Head of caudate nucleus (tissue), 42 donors: ENCODE measurements around the gene BANF2.
"Not testable (repeated sequence)": the region's sequence is repeated elsewhere in the genome, so short reads cannot be mapped to it uniquely, and the experiment has no call there.

Experiments used
- DNase-seq, 42 donors: peaks; one replicate each; pipeline versions ENCODE4 v3.0.0 to v3.0.0-alpha.2; 2020 to 2021; ENCODE audit warnings: mixed read lengths in 7 of 42
- intact Hi-C: fragments of 100-400 bp; cut with DNase I; formaldehyde crosslinking; loops from one replicate; pipeline ENCODE4 v1.15.0; 2022

Gene BANF2

DNA sequence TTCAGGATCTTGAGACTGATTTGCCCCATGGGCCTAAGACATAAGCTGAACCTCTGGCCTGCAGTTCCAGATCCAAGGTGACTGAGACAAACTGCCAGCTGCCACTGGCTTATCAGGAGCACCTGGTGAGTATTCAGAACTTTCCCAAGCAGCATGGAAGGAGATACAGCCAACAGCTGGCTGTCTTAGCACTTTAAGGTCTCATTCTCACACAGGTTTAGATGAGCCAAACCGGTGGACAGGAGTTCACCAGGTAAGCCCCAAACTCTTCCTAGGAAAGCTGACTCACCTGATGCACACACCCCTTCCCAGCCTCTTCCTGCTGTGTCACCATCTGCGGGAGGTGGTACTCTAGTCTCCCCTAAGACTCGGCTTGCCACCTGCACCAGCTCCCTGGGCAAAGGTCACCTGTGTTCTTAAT is at the start of gene BANF2:
Gene BANF2 (plus strand): TSS at position 36 of the 421 bp plus-strand sequence. CDS start 25,060 bp downstream, outside the sequence.
- no peak for DNase-seq
- intact Hi-C loops: no loop called here

DNA sequence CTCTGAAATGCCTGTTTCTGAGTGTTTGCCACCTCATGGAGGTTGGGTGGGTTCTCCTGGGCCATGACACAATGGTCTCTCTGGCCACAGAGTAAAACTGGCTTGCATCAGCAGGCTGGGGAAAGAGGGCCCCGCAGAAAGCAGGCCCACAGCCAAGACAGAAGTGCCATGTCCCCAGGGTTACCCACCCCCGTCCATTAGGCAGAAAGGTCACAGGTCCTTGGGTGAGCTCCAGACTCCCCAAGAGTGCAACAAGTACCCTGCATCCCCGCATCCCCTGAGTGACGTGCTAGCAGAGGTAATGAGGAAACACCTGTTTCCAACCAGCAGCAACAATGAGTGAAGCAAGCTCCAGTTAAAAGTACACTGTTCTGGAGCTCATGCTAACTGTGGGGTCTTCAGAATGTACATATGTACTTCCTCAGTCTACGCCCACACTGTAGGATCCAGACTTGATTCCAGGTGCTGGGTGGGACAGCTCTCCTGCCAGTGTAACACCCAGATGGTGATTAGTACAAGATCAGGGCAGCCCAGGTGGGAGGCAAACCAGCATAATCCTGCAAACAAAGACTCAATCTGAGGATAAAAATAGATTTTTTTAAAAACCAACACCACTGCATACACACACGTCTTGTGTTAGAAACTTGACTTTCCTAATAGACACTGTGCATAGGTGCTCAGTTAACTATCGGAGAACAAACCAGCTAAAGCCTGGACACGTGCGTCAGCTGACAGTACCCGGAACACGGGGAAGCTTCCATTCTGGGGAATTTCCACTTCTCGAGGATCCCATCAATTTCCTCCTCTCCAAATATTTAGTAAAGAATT is 49.3 kb upstream of the BANF2 start:
- peak in 4 of 42 donors; percentile 12 to 33 (median 26) for DNase-seq
- intact Hi-C loops: no loop called here

DNA sequence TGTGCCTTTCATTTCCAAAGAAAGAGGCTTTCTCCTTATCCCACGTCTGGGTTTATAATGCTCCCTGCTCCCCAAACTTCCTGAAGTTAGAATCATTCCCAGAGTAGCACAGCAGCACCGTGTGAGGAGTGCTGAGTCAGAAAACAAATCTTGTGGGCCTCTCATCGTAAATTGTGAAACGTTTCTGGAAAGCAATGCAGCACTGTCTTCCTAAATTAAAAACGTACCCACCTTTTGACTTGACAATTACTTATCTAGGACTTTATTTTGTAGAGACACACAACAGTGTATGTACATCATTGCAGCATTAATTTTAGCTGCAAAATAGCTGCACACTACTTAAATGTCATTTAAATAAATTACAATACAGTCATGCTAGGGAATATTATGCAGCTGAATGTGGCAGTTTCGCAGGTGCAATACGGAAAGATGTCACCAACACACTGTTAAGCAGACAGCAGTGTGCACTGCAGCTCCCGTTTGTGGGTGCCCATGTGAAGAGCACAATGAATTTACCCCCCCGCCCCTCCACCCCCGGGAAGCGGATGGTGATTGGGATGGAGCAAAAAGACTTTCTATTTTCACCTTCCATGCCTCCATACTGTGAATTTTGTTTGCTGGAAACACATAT is 48.5 kb upstream of the BANF2 start:
- peak in 4 of 42 donors; percentile 8 to 28 (median 9) for DNase-seq
- intact Hi-C loops: no loop called here

DNA sequence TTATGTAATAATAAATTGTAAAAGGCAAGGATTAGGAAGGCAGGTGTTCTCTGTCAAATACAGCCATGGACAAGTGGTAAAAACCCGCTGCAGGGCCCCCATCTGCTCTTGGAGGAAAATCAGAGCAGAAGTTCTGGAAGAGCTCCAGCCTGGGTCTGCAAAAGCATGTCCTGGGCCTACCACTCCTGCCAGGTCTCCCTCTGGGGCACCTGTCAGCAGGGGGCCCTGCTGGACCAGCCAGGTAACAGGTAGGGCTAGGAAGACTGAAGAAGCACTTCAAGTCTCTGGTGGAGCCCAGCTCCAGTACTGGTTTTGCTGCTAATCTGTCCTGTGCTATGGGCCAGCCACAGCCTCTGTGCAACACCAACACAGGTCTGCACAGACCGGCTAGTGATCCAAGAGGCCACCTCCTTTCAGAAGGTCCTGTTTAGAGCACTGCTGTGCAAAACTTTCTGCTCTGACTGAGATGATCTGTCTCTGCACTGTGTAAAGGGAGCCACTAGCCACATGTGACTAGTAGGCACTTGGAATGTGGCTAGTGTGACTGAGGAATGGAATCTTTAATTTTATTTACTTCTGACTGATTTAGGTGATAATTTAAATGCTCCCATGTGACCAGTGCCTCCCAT is 47.9 kb upstream of the BANF2 start:
- intact Hi-C loops: no loop called here
- peak in 4 of 42 donors; percentile 8 to 21 (median 13) for DNase-seq

DNA sequence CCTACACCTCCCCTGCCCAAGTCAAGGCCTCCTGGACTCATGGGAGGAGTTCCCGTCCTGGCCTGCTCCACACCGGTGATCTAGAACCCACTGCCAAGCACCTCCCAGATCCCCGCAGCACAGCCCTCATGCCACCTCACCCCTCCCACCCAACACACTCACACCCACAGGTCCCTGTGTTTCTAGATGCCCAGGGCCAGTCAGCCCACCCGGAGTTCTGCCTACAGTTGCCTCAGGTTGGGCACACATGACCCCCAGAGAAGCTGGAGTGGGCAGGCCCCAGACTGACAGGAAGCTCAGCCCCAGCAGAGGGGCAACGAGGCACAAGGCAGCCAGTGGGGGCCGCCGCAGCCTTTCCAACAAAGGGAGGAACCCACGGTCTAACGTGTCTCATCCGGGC is 47.4 kb upstream of the BANF2 start:
- DNase-seq: peak in 4 of 42 donors; percentile 6 to 25 (median 14)
- intact Hi-C loops: no loop called here

DNA sequence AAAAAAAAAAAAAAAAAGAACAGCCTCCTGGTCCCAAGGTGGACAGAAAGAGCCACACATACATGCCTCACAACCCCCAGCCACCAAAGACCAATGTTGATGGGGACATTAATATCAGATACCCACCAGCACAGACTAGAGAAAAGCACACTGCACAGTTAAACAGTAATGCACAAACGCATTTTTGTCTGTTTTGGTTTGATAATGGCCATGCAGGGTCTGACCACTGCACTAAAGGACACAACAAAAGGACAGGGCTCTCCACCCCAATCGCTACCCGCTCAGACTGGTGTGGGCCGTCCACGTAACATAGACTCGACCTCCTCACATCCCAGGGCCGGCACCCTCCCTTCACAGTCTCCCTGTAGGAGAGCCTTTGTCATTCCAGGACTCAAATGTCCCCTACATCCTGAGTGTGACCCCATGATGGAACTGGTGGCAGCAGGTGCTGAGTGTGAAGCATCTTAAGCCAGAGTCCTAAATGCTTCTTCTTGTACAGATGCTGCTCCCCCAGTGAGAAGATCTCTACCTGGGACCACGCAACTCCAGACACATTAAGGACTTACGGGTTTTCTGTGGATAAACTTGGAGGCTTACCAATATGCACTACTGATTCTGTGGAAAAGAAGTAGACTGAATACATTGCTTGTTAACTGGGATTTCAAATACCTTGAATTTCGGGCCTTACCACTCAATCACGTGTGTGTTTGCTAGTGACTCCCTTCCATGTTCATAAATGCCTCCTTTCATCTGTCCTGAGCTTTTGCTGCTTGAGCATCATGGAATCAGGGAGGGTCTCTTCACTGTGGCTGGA is 45.7 kb upstream of the BANF2 start:
- peak in 5 of 42 donors; percentile 6 to 31 (median 16) for DNase-seq
- intact Hi-C loops: no loop called here

DNA sequence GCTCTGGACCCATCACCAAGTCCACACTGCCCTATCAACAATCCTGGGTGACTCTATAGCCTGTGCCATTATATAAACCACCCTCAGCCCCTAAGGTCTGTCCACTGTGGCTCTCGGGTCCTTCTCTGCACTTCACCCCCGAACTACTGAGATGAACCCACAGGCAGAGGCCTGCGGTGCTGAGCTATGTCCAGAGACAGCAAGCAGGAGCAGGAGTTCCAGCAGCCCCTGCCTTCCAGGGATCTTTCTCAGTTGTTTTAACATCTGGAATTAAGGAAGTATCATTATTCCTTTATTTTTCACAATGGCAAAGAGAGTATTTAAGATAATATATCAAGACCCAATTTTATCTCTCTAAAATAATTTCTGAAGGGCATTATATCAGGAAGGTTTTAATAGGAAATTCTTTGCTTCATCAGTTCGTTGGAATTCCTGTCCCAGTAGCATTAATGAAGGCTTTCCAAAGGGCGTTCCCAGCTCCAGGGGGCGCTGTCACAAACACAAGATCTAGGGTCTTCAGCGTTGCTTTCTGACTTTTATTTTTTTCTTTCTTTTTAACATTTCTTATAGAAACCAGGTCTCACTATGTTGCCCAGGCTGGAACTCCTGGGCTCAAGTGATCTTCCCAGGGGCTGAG is 45.0 kb upstream of the BANF2 start:
- peak in 24 of 42 donors; percentile 27 to 80 (median 58) for DNase-seq
- intact Hi-C loops: no loop called here

DNA sequence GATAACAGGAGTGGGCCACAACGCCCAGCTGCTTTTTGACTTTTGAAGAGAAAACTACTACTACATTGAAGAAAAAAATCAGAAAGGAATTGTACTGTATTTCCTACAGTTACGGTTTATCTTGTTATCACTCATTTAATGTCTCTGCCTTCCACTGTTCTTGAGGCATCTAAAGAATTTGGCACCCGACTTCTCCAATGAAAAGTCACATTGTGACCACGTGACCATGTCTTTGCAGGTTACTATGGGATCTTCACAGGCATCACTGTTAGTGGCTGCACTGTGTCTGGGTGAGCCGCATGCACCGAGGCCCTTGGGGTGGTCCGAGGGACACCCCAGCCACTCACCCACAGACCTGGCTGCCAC is 44.5 kb upstream of the BANF2 start:
- intact Hi-C loops: no loop called here
- DNase-seq: peak in 3 of 42 donors; percentile 10 to 18 (median 11)

DNA sequence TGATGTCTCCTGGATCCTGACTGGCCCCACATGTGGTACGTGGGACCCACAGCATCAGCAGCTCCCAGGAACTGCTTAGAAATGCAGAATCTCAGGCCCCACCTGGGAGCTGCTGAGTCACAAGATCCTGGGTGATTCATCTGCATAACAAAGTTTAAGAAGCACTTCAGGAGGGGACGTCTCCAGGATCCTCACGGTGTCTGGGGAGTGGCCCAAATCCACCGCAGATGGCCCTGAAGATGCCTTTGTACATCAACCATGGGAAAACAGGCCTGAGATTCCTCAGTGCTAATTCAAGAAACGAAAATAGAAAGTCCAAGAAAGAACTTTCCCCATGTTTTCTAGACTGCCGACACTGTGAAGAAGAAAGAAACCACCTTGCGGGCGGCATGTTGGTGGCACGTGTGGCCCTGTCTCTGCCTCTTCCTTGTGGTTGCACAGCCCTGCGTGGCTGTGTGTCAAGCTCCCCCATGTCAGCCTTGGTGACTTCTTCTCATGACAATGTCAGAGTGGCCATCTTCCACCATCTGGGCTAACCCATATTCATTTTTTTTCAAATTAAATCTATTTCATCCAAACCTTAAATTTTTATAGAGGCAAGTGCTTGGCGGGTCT is 43.8 kb upstream of the BANF2 start:
- DNase-seq: peak in 4 of 42 donors; percentile 4 to 17 (median 11)
- intact Hi-C loops: no loop called here

DNA sequence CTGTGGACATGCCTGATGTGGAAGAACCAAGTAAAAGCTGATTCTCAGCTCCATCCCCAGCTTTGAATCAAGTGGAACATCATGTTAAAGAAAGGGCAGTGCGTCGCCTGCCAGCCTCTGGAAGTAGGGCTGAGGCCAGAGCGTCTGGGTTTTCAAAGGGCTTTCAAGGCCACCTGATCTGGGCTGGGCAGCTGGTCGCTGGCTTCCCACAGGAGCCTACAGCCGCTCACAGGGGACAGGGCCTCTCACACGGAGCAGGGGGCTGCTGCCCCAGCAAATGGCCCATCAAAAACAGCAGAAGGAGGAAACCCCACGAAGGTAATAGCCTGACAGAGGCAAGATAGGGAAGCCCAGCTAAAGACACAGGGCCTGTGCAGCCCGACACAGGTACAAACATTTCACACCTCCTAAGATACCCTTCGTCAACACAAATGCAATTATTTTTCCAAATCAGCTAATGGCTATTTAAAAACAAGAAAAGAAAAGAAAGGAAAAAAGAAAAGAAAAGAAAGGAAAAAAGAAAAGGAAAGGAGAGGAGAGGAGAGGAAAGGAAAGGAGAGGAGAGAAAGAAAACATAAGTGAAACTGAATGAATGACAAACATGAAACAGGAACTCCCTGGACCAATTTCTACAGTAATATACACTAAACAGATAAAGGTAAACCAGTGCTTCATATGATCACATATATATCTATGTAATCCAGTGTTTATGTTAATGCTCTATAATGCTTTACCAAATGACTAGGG is 42.5 kb upstream of the BANF2 start:
- intact Hi-C loops: no loop called here
- peak in 4 of 42 donors; percentile 11 to 32 (median 20) for DNase-seq

DNA sequence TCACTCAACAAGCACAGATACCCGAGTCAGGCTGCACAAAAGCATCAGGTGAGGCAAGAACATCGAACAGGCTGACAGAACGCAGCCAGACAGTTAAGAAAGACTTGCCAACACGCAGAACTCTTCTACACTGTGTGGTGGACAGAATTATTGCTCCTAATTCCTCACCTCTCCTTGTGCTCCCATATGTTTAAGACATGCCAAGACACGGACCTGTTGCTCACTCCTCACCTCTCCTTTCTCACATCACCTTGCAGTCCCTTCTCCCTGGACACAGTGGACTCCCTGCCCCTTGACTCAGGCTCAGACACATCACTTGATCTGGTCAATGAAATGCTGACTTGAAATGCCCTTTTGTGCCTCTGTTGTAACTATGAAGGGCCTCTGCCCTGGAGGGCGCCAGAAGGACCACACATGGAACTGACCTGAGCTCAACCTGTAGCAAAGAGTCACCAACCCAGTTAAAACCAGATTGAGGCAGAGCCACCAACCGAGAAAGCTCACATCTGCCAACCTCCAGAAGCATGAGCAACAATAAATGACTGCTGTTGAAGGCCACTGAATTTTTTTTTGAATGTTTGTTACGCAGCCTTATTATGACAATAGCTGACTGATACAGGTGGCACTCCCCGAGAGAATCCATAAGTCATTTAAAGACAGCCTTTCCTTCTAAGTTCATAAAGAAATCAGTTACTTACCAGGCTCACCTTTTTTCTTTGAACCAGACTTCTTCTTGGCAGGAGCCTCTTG is 41.7 kb upstream of the BANF2 start:
- DNase-seq: peak in 4 of 42 donors; percentile 0 to 12 (median 8)
- intact Hi-C loops: no loop called here

DNA sequence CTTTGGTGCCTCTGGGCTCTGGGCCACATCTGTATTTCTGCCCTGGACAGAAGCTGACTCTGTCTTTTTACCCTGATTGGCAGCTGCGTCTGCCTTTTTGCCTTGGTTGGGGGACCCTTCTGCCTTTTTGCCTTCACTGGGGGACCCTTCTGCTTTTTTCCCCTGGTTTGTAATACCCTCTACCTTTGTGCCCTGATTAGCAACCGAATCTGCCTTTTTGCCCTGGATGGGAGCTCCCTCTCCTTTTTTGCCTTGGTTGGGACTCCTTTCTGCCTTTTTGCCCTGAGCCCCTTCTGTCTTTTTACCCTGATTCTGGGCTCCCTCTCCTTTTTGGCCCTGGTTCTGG is 41.1 kb upstream of the BANF2 start:
- intact Hi-C loops: no loop called here
- peak in 2 of 42 donors; percentile 2 to 4 for DNase-seq

DNA sequence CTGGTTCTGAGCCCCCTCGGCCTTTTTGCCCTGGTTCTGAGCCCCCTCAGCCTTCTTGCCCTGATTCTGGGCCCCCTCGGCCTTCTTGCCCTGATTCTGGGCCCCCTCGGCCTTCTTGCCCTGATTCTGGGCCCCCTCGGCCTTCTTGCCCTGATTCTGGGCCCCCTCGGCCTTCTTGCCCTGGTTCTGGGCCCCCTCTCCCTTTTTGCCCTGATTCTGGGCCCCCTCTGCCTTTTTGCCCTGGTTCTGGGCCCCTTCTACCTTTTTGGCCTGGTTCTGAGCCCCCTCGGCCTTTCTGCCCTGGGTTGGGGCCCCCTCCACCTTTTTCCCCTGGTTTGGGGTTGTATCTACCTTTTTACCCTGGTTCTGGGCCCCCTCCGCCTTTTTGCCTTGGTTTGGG is 40.4 kb upstream of the BANF2 start:
- intact Hi-C loops: not testable (repeated sequence)
- DNase-seq: peak in 2 of 42 donors; percentile 5 to 10

DNA sequence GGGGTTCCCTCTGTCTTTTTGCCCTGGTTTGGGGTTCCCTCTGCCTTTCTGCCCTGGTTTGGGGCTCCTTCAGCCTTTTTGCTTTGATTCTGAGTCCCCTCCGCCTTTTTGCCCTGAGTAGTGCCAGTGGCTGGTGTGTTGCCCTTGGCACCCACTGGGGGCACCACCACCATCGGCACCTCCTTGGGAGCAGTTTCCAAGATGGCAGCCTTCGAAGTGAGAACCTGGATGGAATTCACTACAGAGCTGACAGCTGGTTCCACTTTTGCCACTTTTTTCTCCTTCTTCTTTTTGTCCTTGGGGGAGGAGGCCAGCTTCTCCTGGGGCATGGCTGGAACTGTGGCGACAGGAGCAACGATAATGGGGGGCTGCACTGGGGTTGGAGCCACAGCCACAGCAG is 40.0 kb upstream of the BANF2 start:
- peak in 5 of 42 donors; percentile 6 to 22 (median 11) for DNase-seq
- intact Hi-C loops: no loop called here

DNA sequence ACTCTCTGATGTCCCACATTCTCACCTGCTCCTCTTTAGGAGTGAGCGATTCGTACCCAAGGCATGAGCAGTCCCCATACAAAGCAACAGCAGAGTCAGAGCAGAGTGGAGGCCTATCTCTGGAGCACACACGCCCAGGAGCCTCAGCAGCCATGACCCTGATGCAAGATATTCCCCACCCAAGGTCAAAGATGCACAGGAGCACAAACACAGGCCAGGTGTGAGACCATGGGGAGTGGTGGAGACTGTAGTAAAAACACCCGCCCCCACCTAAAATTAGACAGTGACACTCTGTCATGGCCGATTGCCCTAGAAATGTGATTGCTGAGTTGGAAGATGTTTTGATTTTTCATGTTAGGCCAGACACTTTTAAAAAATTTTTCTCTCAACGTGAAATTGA is 39.1 kb upstream of the BANF2 start:
- intact Hi-C loops: no loop called here
- peak in 2 of 42 donors; percentile 4 to 10 for DNase-seq

DNA sequence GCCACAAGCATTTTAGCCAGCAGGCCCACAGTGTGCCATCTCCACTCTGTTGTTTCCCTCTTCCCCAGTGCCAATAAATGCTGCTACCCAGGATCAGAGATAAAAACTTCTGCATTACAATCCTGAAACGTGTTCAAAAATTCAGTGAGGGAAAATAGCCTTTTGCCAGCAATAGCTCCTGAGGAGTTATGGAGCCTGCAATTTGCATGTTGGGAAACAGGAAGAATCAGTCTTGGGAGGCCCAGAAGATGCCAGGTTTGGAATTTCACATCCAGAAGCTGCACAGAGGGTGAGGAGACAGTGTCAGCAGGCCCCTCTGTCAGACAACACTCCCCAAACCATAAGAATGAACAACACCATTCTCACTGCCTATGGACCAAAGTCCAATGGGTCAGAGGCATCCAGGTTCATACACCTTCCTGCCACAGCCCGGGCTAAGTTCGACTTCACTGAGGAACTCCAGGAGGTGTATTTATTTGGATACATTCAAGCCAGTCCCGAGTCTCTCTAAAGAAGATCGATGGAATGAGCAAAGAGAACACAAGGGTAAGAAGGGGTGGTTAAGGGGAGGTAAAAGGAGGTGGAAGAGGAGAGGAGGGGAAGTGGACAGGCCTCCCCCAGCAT is 38.5 kb upstream of the BANF2 start:
- DNase-seq: peak in 5 of 42 donors; percentile 3 to 24 (median 10)

More for the DNA sequence above, 38.5 kb upstream of the BANF2 start:
- intact Hi-C loops: no loop called here
